Liver (tissue), 9 donors: ENCODE data around the gene APRT. TPM values are rescaled to one million over a fixed set of nuclear protein-coding genes. Genes with fewer than 3 reads are reported as not detected.

Experiments used
- DNase-seq: peaks from one replicate; pipeline ENCODE4 v3.0.0-alpha.2; 2017; ENCODE audit warnings: low spot score
- H3K27ac ChIP-seq, 2 donors: one replicate each; pipeline ENCODE4 v1.7.0; 2013; ENCODE audit warnings: inconsistent platforms in 2 of 2, low read length in 2 of 2, control low read depth in 1 of 2, low read depth in 1 of 2, mild to moderate bottlenecking in 1 of 2
- H3K27me3 ChIP-seq, 4 donors: one replicate each; pipeline versions ENCODE4 v1.6.1 to v1.7.0; 2013; ENCODE audit warnings: low read length in 3 of 4, inconsistent platforms in 1 of 4, mild to moderate bottlenecking in 1 of 4, moderate library complexity in 1 of 4; ENCODE audit not compliant: control insufficient read depth in 4 of 4, insufficient read depth in 4 of 4
- H3K36me3 ChIP-seq, 4 donors: one replicate each; pipeline versions ENCODE4 v1.6.1 to v1.7.0; 2013; ENCODE audit warnings: low read length in 3 of 4, mild to moderate bottlenecking in 3 of 4, low read depth in 1 of 4, moderate library complexity in 1 of 4; ENCODE audit not compliant: control insufficient read depth in 4 of 4, insufficient read depth in 3 of 4
- H3K4me1 ChIP-seq, 4 donors: one replicate each; pipeline versions ENCODE4 v1.6.1 to v1.7.0; 2013; ENCODE audit warnings: low read length in 3 of 4, mild to moderate bottlenecking in 3 of 4, moderate library complexity in 1 of 4; ENCODE audit not compliant: control insufficient read depth in 4 of 4, insufficient read depth in 4 of 4
- H3K4me3 ChIP-seq, 3 donors: one replicate each; pipeline versions ENCODE4 v1.6.1 to v1.7.0; 2013; ENCODE audit warnings: low read length in 3 of 3, control low read depth in 1 of 3, low read depth in 1 of 3, mild to moderate bottlenecking in 1 of 3
- H3K9ac ChIP-seq, 2 donors: one replicate each; pipeline ENCODE4 v1.7.0; 2013; ENCODE audit warnings: low read length in 2 of 2, mild to moderate bottlenecking in 2 of 2, moderate library complexity in 2 of 2, control low read depth in 1 of 2, low read depth in 1 of 2
- H3K9me3 ChIP-seq, 4 donors: one replicate each; pipeline versions ENCODE4 v1.6.1 to v1.7.0; 2013; ENCODE audit warnings: low read length in 3 of 4; ENCODE audit not compliant: control insufficient read depth in 4 of 4
- ATF3 ChIP-seq: IDR thresholded peaks from 2 replicates; pipeline ENCODE4 v1.6.1; 2016; ENCODE audit warnings: antibody characterized with exemption
- CTCF ChIP-seq: fragments of 150-350 bp; IDR thresholded peaks from 2 replicates; pipeline ENCODE4 v1.5.1; 2017; ENCODE audit warnings: improper control_type of control experiment, low read depth, low read length; ENCODE audit not compliant: missing input control
- EGR1 ChIP-seq, 2 donors: IDR thresholded peaks; 2 replicates each; pipeline ENCODE4 v1.6.1; 2016 to 2018; ENCODE audit warnings: antibody characterized with exemption in 2 of 2, low read depth in 2 of 2
- FOXA1 ChIP-seq: IDR thresholded peaks from 2 replicates; pipeline ENCODE4 v1.6.1; 2016; ENCODE audit warnings: antibody characterized with exemption
- FOXA2 ChIP-seq: IDR thresholded peaks from 2 replicates; pipeline ENCODE4 v1.6.1; 2016; ENCODE audit warnings: antibody characterized with exemption
- GABPA ChIP-seq, 2 donors: IDR thresholded peaks in 1 of 2; conservative IDR thresholded peaks in 1 of 2; 2 replicates each; pipeline ENCODE4 v1.6.1; 2016; ENCODE audit warnings: antibody characterized with exemption in 2 of 2, mild to moderate bottlenecking in 1 of 2, moderate library complexity in 1 of 2
- HNF4A ChIP-seq, 2 donors: conservative IDR thresholded peaks; 2 replicates each; pipeline ENCODE4 v1.6.1; 2016; ENCODE audit warnings: antibody characterized with exemption in 2 of 2, mild to moderate bottlenecking in 2 of 2
- HNF4G ChIP-seq: IDR thresholded peaks from 2 replicates; pipeline ENCODE4 v1.6.1; 2016; ENCODE audit warnings: antibody characterized with exemption
- JUND ChIP-seq, 2 donors: IDR thresholded peaks; 2 replicates each; pipeline ENCODE4 v1.6.1; 2016; ENCODE audit warnings: antibody characterized with exemption in 2 of 2
- MAX ChIP-seq: IDR thresholded peaks from 2 replicates; pipeline ENCODE4 v1.6.1; 2016; ENCODE audit warnings: antibody characterized with exemption
- NR2F2 ChIP-seq: IDR thresholded peaks from 2 replicates; pipeline ENCODE4 v1.6.1; 2016; ENCODE audit warnings: antibody characterized with exemption
- RAD21 ChIP-seq, 2 donors: IDR thresholded peaks; 2 replicates each; pipeline ENCODE4 v1.6.1; 2016; ENCODE audit warnings: antibody characterized with exemption in 2 of 2, mild to moderate bottlenecking in 2 of 2
- REST ChIP-seq: IDR thresholded peaks from 2 replicates; pipeline ENCODE4 v1.6.1; 2016; ENCODE audit warnings: antibody characterized with exemption, mild to moderate bottlenecking
- RXRA ChIP-seq, 2 donors: IDR thresholded peaks; 2 replicates each; pipeline ENCODE4 v1.6.1; 2017 to 2018; ENCODE audit warnings: antibody characterized with exemption in 2 of 2, mild to moderate bottlenecking in 1 of 2
- SP1 ChIP-seq: IDR thresholded peaks from 2 replicates; pipeline ENCODE4 v1.6.1; 2018; ENCODE audit warnings: antibody characterized with exemption, mild to moderate bottlenecking
- TAF1 ChIP-seq: conservative IDR thresholded peaks from 2 replicates; pipeline ENCODE4 v1.6.1; 2016; ENCODE audit warnings: antibody characterized with exemption, mild to moderate bottlenecking
- YY1 ChIP-seq: IDR thresholded peaks from 2 replicates; pipeline ENCODE4 v1.6.1; 2016; ENCODE audit warnings: antibody characterized with exemption, mild to moderate bottlenecking
- ZBTB33 ChIP-seq: IDR thresholded peaks from 2 replicates; pipeline ENCODE4 v1.6.1; 2016; ENCODE audit warnings: antibody characterized with exemption
- WGBS: extraction: QIAGEN DNeasy Blood & Tissue Kit; methylation state at CpG from one replicate; pipeline ENCODE4 v1.1.7; 2013; 5-methylcytosine and 5-hydroxymethylcytosine counted together
- polyA plus RNA-seq, 2 donors: library from polyadenylated mRNA; stranded (reverse) in 1 of 2; unstranded in 1 of 2; fragments of 200-250 nt in 1 of 2; fragments of >200 nt in 1 of 2; fragmentation: Nextera tagmentation in 1 of 2; extraction: Ambion mirVana in 1 of 2; gene quantifications; one replicate each; pipeline versions ENCODE4 v1.2.1 to v1.2.3, GENCODE V29; 2013 to 2015
- total RNA-seq, 2 donors: library from RNA; depleted of rRNA; stranded (reverse); fragments of >200 nt; gene quantifications; one replicate each; pipeline ENCODE4 v1.2.3, GENCODE V29; 2014
- donor health status: healthy.
- donor health status: healthy.
- donor health status: healthy.
- donor health status: healthy.
- donor health status: healthy.

Gene APRT
- total and polyA plus RNA-seq, 4 donors, result 27.9 to 160 (median 94.4) TPM

- peak; percentile 91 for DNase-seq
- no peaks in the 10 kb centered on the region for H3K27me3 ChIP-seq
- H3K9me3 ChIP-seq, result no peaks in the 10 kb centered on the region
- H3K36me3 ChIP-seq, result no peaks in the 10 kb centered on the region
- TF ChIP-seq HNF4G (no peak), ZBTB33 (no peak)
- under 1% methylated on average over 97 of the region's 98 CpGs for WGBS
- no peak within 1 kb of the TSS for H3K9ac ChIP-seq
- H3K4me3 ChIP-seq, result peak within 1 kb of the TSS; percentile 53 to 72 (median 66)
- H3K27ac ChIP-seq, result peak within 1 kb of the TSS; percentile 6 to 65
- peaks cover 10 to 23% (median 12%) of the 10 kb centered on the region in 4 donors for H3K4me1 ChIP-seq
Measured at GRCh38 chr16:88803264-88803987, 8.3 kb downstream of the APRT start, which contains the start of gene CDT1. Gene CDT1, plus strand, starts transcription at chr16:88803789. Its CDS starts 43 bp downstream, at chr16:88803832.

- Histone ChIP-seq H3K9me3 (no peaks in the 10 kb centered on the region), H3K4me1 (peaks cover 10 to 23% (median 12%) of the 10 kb centered on the region in 4 donors), H3K27me3 (no peaks in the 10 kb centered on the region), H3K4me3 (no peak overlapping the region), H3K9ac (no peak overlapping the region), H3K27ac (no peak overlapping the region), H3K36me3 (no peaks in the 10 kb centered on the region)
- no peak for DNase-seq
- no peak for TF ChIP-seq FOXA1
- TF ChIP-seq FOXA2, result no peak
- TF ChIP-seq HNF4G, result no peak
- no peak for TF ChIP-seq REST
- TF ChIP-seq GABPA (IDR thresholded peaks at IDR 0.05 in 1 of 2, conservative IDR thresholded peaks at IDR 0.05 in 1 of 2), result no peak
- no peak for TF ChIP-seq NR2F2
- TF ChIP-seq CTCF, result no peak
- TF ChIP-seq ZBTB33, result no peak
- TF ChIP-seq RXRA (IDR thresholded peaks at IDR 0.05), result no peak
- no peak for TF ChIP-seq MAX
- no peak for TF ChIP-seq HNF4A (conservative IDR thresholded peaks at IDR 0.05)
- TF ChIP-seq JUND (IDR thresholded peaks at IDR 0.05), result no peak
- TF ChIP-seq EGR1 (IDR thresholded peaks at IDR 0.05; ENCODE audit: low read depth in 2 of 2), result no peak
- no peak for TF ChIP-seq SP1
- TF ChIP-seq TAF1, result no peak
- no peak for TF ChIP-seq ATF3
- no peak for TF ChIP-seq YY1
- TF ChIP-seq RAD21 (IDR thresholded peaks at IDR 0.05), result no peak
- 89% methylated on average over 6 of the region's 6 CpGs for WGBS
Measured at GRCh38 chr16:88800277-88800592, 11.5 kb downstream of the APRT start.
